Mesenteric fat pad (tissue), 1 donor: Measurements from ENCODE around the gene MTR. TPM values are rescaled to one million over a fixed set of nuclear protein-coding genes. Genes with fewer than 3 reads are reported as not detected.

Experiments used
- DNase-seq: peaks from one replicate; pipeline ENCODE4 v3.0.0-alpha.2; 2020; ENCODE audit warnings: low spot score
- total RNA-seq: library from RNA; stranded (reverse); fragmentation: NEBNext Ultra II Directional; extraction: Animal tissue kit (Norgen Biotek cat#: 25700); gene quantifications from one replicate; pipeline ENCODE4 v1.2.1, GENCODE V29; 2021
- donor health status: DM: yes; HTN: yes; CAD: no.

Gene MTR
- total RNA-seq, 1 donor from 2014 or later, result 48.8 TPM

GRCh38 chr1:236951672-236952071 is 156.6 kb downstream of the MTR start:
- no peak for DNase-seq

GRCh38 chr1:236952246-236953003 is 157.3 kb downstream of the MTR start:
- DNase-seq, result no peak

GRCh38 chr1:236953151-236953700 is 158.1 kb downstream of the MTR start:
- no peak for DNase-seq

Other genes with a start within 250 kb of the MTR start
- gene HEATR1, start 190.8 kb upstream of the MTR start, total RNA-seq, result 40.2 TPM
- 0.71 TPM for gene ACTN2, start 108.8 kb upstream of the MTR start, total RNA-seq
- not detected for gene MT1HL1, start 209.1 kb downstream of the MTR start, total RNA-seq
- 0.45 TPM for gene RYR2, start 246.9 kb downstream of the MTR start, total RNA-seq